GM12878 (cell line): ENCODE measurements around the gene SNRNP200.

ENCODE experiments used
- CREM ChIP-seq: IDR thresholded peaks from 2 replicates; pipeline ENCODE4 v1.6.1; 2014; ENCODE audit warnings: antibody characterized with exemption, low read depth
- POLR2AphosphoS5 ChIP-seq: IDR thresholded peaks from 2 replicates; pipeline ENCODE4 v1.6.1; 2011; ENCODE audit warnings: mild to moderate bottlenecking, low read length, inconsistent platforms
- ZSCAN29 ChIP-seq: fragments of 450-650 bp; IDR thresholded peaks from 2 replicates; pipeline ENCODE4 v1.6.1; 2017; ENCODE audit warnings: mild to moderate bottlenecking, moderate library complexity
- TF ChIP-seq, protein P1 (sequence below), 3 experiments: IDR thresholded peaks in 2 of 3; conservative IDR thresholded peaks in 1 of 3; 2 replicates each; pipeline ENCODE4 v1.5.1; 2011; ENCODE audit warnings: low read depth in 3 of 3, low read length in 3 of 3, mild to moderate bottlenecking in 3 of 3, control low read depth in 2 of 3, moderate library complexity in 2 of 3, inconsistent platforms in 1 of 3, mixed read lengths in 1 of 3; ENCODE audit not compliant: control insufficient read depth in 2 of 3, insufficient read depth in 1 of 3; ENCODE audit errors: extremely low read depth in 1 of 3

GRCh38 chr2:96323849-96324248 is 18.5 kb upstream of the SNRNP200 start:
- TF ChIP-seq CREM (no peak), POLR2AphosphoS5 (no peak), ZSCAN29 (no peak)
- TF ChIP-seq, protein P1, sequence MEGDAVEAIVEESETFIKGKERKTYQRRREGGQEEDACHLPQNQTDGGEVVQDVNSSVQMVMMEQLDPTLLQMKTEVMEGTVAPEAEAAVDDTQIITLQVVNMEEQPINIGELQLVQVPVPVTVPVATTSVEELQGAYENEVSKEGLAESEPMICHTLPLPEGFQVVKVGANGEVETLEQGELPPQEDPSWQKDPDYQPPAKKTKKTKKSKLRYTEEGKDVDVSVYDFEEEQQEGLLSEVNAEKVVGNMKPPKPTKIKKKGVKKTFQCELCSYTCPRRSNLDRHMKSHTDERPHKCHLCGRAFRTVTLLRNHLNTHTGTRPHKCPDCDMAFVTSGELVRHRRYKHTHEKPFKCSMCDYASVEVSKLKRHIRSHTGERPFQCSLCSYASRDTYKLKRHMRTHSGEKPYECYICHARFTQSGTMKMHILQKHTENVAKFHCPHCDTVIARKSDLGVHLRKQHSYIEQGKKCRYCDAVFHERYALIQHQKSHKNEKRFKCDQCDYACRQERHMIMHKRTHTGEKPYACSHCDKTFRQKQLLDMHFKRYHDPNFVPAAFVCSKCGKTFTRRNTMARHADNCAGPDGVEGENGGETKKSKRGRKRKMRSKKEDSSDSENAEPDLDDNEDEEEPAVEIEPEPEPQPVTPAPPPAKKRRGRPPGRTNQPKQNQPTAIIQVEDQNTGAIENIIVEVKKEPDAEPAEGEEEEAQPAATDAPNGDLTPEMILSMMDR (IDR thresholded peaks at IDR 0.05 in 2 of 3, conservative IDR thresholded peaks at IDR 0.05 in 1 of 3; ENCODE audit: control insufficient read depth in 2 of 3, extremely low read depth in 1 of 3, insufficient read depth in 1 of 3, low read depth in 3 of 3, low read length in 3 of 3): no peak
